ENCODE results near the gene MYOT. TPM values are rescaled to one million over a fixed set of nuclear protein-coding genes. Genes with fewer than 3 reads are reported as not detected.

MYOT gene
- total and polyA plus RNA-seq, 11 donors = 6.2 to 374 (median 27.7) TPM

DNA sequence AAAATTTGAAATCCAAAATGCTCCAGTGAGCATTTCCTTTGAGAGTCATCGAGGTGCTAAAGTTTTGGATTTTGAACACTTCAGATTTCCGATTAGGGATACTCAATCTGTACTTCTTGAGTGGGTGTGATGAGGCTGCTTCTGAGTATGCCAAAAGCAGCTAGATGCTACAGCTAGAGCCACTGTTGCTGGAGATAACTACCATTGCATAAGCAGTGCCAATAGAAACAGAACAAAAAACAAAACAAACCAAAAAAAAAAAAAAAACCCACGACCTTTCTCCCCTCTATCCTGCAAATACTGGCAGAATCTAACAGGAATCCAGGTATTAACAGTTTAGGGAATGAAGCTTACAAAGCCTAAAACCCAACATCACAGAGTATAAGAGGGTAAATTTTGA is 65.1 kb downstream of the MYOT start:
- H3K36me3 ChIP-seq = peaks cover 0 to 25% (median 15%) of the 10 kb centered on the region in 9 donors
- H3K4me3 ChIP-seq = no peak overlapping the region
- intact Hi-C loops (cut with DNase I) = no loop called here
- no peaks in the 10 kb centered on the region for H3K27me3 ChIP-seq
- no peaks in the 10 kb centered on the region for H3K9me3 ChIP-seq
- peak in 3 of 4 donors; percentile 62 to 73 (median 72) for ATAC-seq
- H3K27ac ChIP-seq = peak overlapping the region in 7 of 12 donors; percentile 7 to 57 (median 48)
- DNase-seq = no peak
- peaks cover 0 to 25% (median 11%) of the 10 kb centered on the region in 12 donors for H3K4me1 ChIP-seq
- no peak for TF ChIP-seq POLR2A (IDR thresholded peaks at IDR 0.05)
- TF ChIP-seq, protein P1, sequence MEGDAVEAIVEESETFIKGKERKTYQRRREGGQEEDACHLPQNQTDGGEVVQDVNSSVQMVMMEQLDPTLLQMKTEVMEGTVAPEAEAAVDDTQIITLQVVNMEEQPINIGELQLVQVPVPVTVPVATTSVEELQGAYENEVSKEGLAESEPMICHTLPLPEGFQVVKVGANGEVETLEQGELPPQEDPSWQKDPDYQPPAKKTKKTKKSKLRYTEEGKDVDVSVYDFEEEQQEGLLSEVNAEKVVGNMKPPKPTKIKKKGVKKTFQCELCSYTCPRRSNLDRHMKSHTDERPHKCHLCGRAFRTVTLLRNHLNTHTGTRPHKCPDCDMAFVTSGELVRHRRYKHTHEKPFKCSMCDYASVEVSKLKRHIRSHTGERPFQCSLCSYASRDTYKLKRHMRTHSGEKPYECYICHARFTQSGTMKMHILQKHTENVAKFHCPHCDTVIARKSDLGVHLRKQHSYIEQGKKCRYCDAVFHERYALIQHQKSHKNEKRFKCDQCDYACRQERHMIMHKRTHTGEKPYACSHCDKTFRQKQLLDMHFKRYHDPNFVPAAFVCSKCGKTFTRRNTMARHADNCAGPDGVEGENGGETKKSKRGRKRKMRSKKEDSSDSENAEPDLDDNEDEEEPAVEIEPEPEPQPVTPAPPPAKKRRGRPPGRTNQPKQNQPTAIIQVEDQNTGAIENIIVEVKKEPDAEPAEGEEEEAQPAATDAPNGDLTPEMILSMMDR (IDR thresholded peaks at IDR 0.05) = no peak
- 24 to 33% (median 27%) methylated on average over 3 of the region's 3 CpGs for WGBS, 4 donors

DNA sequence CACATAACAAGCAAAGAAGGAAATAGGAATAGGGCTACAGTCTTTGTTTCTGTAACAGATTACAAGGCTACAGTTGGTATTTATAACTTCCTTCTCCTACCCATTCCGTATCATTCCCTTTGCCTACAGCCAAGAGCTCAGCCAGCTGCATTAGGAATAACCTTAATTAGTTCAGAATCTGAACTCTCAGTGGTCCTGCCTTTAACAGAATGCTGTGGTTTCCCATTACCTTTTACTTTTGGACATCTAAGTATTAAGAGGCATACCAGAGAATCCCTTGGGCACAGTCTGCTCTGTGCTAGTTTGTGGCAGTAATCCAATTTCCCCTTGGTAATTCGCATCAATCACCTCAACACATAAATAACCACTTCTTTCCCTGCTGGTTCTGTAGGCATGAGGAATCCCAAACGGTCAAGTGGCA is 65.8 kb downstream of the MYOT start:
- Histone ChIP-seq H3K27me3 (no peaks in the 10 kb centered on the region), H3K4me1 (peaks cover 0 to 25% (median 11%) of the 10 kb centered on the region in 12 donors), H3K27ac (peak overlapping the region in 9 of 12 donors; percentile 7 to 59 (median 48)), H3K9me3 (no peaks in the 10 kb centered on the region), H3K4me3 (no peak overlapping the region), H3K36me3 (peaks cover 0 to 28% (median 22%) of the 10 kb centered on the region in 9 donors)
- WGBS, 4 donors = 12 to 25% (median 19%) methylated on average over 3 of the region's 3 CpGs
- TF ChIP-seq POLR2A (IDR thresholded peaks at IDR 0.05) = no peak
- TF ChIP-seq, protein P1 (IDR thresholded peaks at IDR 0.05) = no peak
- intact Hi-C loops (cut with DNase I) = no loop called here
- no peak for DNase-seq
- peak in 3 of 4 donors; percentile 43 to 54 (median 51) for ATAC-seq

DNA sequence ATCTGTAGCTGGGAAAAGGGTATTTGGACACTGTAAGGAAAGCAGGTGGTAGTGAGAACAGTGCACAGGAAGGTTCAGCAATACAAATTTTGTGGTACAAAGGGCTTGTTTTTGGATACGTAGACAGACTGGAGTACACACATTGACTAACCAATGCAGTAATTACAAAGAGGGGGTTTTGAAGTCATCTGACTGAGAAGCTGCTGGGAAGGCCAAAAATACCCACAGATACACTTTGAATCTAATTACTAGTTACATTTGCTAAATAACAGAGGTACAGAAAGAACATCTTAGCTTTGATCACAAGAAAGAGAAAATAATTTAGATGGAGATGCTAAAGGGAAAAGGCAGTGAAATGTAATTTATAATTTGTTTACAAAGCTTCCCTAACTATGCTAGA is 67.5 kb downstream of the MYOT start:
- 44 to 88% (median 65%) methylated on average over 1 of the region's 1 CpG for WGBS, 4 donors
- Histone ChIP-seq H3K9me3 (no peaks in the 10 kb centered on the region), H3K4me3 (no peak overlapping the region), H3K4me1 (peaks cover 0 to 25% (median 11%) of the 10 kb centered on the region in 12 donors), H3K27me3 (no peaks in the 10 kb centered on the region), H3K36me3 (peaks cover 0 to 39% (median 33%) of the 10 kb centered on the region in 9 donors), H3K27ac (peak overlapping the region in 4 of 12 donors; percentile 15 to 44 (median 28))
- intact Hi-C loops (cut with DNase I) = no loop called here
- TF ChIP-seq POLR2A (IDR thresholded peaks at IDR 0.05) = no peak
- TF ChIP-seq, protein P1 (IDR thresholded peaks at IDR 0.05) = no peak
- no peak for ATAC-seq
- no peak for DNase-seq

DNA sequence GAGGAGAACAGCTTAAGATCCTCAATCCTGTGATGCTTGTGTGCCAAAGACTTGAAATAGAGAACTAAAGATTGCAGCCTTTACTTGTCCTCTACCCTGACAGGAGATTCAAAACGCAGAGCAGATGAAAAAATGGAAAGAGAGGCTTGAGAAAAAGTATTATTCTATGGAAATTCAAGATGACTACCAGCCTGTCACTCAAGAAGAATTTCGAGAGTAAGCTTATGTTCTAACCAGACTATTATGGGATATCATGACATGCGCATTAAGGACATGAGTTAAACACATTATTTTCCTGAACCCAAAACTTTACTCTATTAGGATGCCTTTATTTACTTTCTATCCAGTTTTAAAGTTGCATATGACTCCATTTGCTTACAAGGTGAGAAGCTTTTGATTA is 68.0 kb downstream of the MYOT start:
- 77 to 86% (median 82%) methylated on average over 3 of the region's 3 CpGs for WGBS, 4 donors
- H3K36me3 ChIP-seq = peaks cover 0 to 44% (median 38%) of the 10 kb centered on the region in 9 donors
- no peak for TF ChIP-seq POLR2A (IDR thresholded peaks at IDR 0.05)
- TF ChIP-seq, protein P1 (IDR thresholded peaks at IDR 0.05) = no peak
- intact Hi-C loops (cut with DNase I) = no loop called here
- no peaks in the 10 kb centered on the region for H3K9me3 ChIP-seq
- no peak for DNase-seq
- ATAC-seq = no peak
- no peak overlapping the region for H3K4me3 ChIP-seq
- no peaks in the 10 kb centered on the region for H3K27me3 ChIP-seq
- peak overlapping the region in 4 of 12 donors; percentile 15 to 44 (median 28) for H3K27ac ChIP-seq
- peaks cover 0 to 25% (median 11%) of the 10 kb centered on the region in 12 donors for H3K4me1 ChIP-seq

Other genes with a start within 250 kb of the MYOT start
- gene KLHL3, start 131.8 kb upstream of the MYOT start, total RNA-seq = 10 to 100 TPM; 16.9 to 77.6 (median 26.1) TPM
- gene KLHL3, start 131.8 kb upstream of the MYOT start, polyA plus RNA-seq = 10 to 100 TPM in 1 of 2 donors, 1 to 10 TPM in 1; 8.3 to 54.6 TPM
- 10 to 100 TPM in 7 of 9 donors, 1 to 10 TPM in 2; 4.0 to 21.0 (median 14.2) TPM for gene HNRNPA0, start 113.5 kb upstream of the MYOT start, total RNA-seq
- 10 to 100 TPM in 1 of 2 donors, 1 to 10 TPM in 1; 9.4 to 27.6 TPM for gene HNRNPA0, start 113.5 kb upstream of the MYOT start, polyA plus RNA-seq
- gene PKD2L2, start 21.6 kb downstream of the MYOT start, total RNA-seq = 1 to 10 TPM in 1 of 9 donors, under 1 TPM in 7, not detected in 1; 0.37 to 1.1 (median 0.52) TPM
- under 1 TPM in 1 of 2 donors, not detected in 1; 0.08 TPM for gene PKD2L2, start 21.6 kb downstream of the MYOT start, polyA plus RNA-seq
- gene FAM13B, start 165.2 kb downstream of the MYOT start, total RNA-seq = 10 to 100 TPM; 20.3 to 42.0 (median 27.2) TPM
- gene FAM13B, start 165.2 kb downstream of the MYOT start, polyA plus RNA-seq = 10 to 100 TPM in 1 of 2 donors, 1 to 10 TPM in 1; 6.8 to 19.6 TPM
- not detected for gene WNT8A, start 216.2 kb downstream of the MYOT start, total RNA-seq
- not detected for gene WNT8A, start 216.2 kb downstream of the MYOT start, polyA plus RNA-seq

Data from heart left ventricle (tissue), 16 donors.